H9 (cell line): ENCODE measurements around the gene SIGLEC14. TPM values are rescaled to one million over a fixed set of nuclear protein-coding genes. Genes with fewer than 3 reads are reported as not detected.

Experiments
- DNase-seq: peaks from one replicate; pipeline ENCODE4 v3.0.0-alpha.2; 2017
- H2AFZ ChIP-seq: one replicate; pipeline ENCODE4 v1.6.1; 2013; ENCODE audit warnings: mild to moderate bottlenecking, low read length, control low read depth, moderate library complexity
- H2AK5ac ChIP-seq: 2 replicates; pipeline ENCODE4 v1.6.1; 2013; ENCODE audit warnings: low read length, control low read depth, mixed read lengths; ENCODE audit not compliant: insufficient read length
- H2BK120ac ChIP-seq: one replicate; pipeline ENCODE4 v1.6.1; 2013; ENCODE audit warnings: low read depth, mild to moderate bottlenecking, low read length, control low read depth, inconsistent platforms; ENCODE audit not compliant: poor library complexity, severe bottlenecking
- H2BK12ac ChIP-seq: 2 replicates; pipeline ENCODE4 v1.6.1; 2013; ENCODE audit warnings: low read length, control low read depth, mixed read lengths, low read depth; ENCODE audit not compliant: insufficient read length
- H2BK15ac ChIP-seq: 2 replicates; pipeline ENCODE4 v1.6.1; 2013; ENCODE audit warnings: low read depth, low read length, control low read depth
- H2BK20ac ChIP-seq: one replicate; pipeline ENCODE4 v1.6.1; 2013; ENCODE audit warnings: low read depth, mild to moderate bottlenecking, low read length, control low read depth, inconsistent platforms; ENCODE audit not compliant: poor library complexity, severe bottlenecking
- H2BK5ac ChIP-seq: 2 replicates; pipeline ENCODE4 v1.6.1; 2013; ENCODE audit warnings: low read length, control low read depth, mixed read lengths; ENCODE audit not compliant: insufficient read length
- H3K14ac ChIP-seq: 2 replicates; pipeline ENCODE4 v1.6.1; 2013; ENCODE audit warnings: low read length, control low read depth; ENCODE audit not compliant: insufficient read depth
- H3K18ac ChIP-seq: 2 replicates; pipeline ENCODE4 v1.6.1; 2013; ENCODE audit warnings: low read depth, mild to moderate bottlenecking, mixed read lengths, low read length, control low read depth; ENCODE audit not compliant: insufficient read length
- H3K23ac ChIP-seq: 2 replicates; pipeline ENCODE4 v1.6.1; 2013; ENCODE audit warnings: low read length, control low read depth, mixed read lengths, low read depth; ENCODE audit not compliant: insufficient read length
- H3K23me2 ChIP-seq: 2 replicates; pipeline ENCODE4 v1.6.1; 2013; ENCODE audit warnings: low read depth, mild to moderate bottlenecking, mixed read lengths, low read length, control low read depth; ENCODE audit not compliant: insufficient read length, poor library complexity, severe bottlenecking
- H3K27ac ChIP-seq: 2 replicates; pipeline ENCODE4 v1.5.1; 2013; ENCODE audit warnings: low read length, control low read depth, mixed read lengths, low read depth; ENCODE audit not compliant: insufficient read length
- H3K27me3 ChIP-seq: 2 replicates; pipeline ENCODE4 v1.6.1; 2013; ENCODE audit warnings: low read length, control low read depth, inconsistent platforms; ENCODE audit not compliant: insufficient read depth
- H3K4ac ChIP-seq: 2 replicates; pipeline ENCODE4 v1.6.1; 2013; ENCODE audit warnings: low read depth, mild to moderate bottlenecking, control low read depth, inconsistent platforms, low read length, moderate library complexity
- H3K4me1 ChIP-seq: 2 replicates; pipeline ENCODE4 v1.6.1; 2013; ENCODE audit warnings: low read length, control low read depth, inconsistent platforms; ENCODE audit not compliant: insufficient read depth
- H3K4me2 ChIP-seq: 2 replicates; pipeline ENCODE4 v1.6.1; 2013; ENCODE audit warnings: low read length, control low read depth, mixed read lengths; ENCODE audit not compliant: insufficient read length, insufficient read depth
- H3K56ac ChIP-seq: 2 replicates; pipeline ENCODE4 v1.6.1; 2013; ENCODE audit warnings: low read depth, mild to moderate bottlenecking, mixed read lengths, low read length, control low read depth; ENCODE audit not compliant: insufficient read length
- H3K79me1 ChIP-seq: 2 replicates; pipeline ENCODE4 v1.6.1; 2013; ENCODE audit warnings: low read depth, mild to moderate bottlenecking, moderate library complexity, low read length, control low read depth, inconsistent platforms; ENCODE audit not compliant: insufficient read depth, poor library complexity, severe bottlenecking
- H3K79me2 ChIP-seq: 2 replicates; pipeline ENCODE4 v1.6.1; 2013; ENCODE audit warnings: low read length, control low read depth, inconsistent platforms; ENCODE audit not compliant: insufficient read depth
- H3K9ac ChIP-seq: 2 replicates; pipeline ENCODE4 v1.6.1; 2013; ENCODE audit warnings: low read length, control low read depth, mixed read lengths; ENCODE audit not compliant: insufficient read length; ENCODE audit errors: extremely low read depth
- H3K9me3 ChIP-seq: one replicate; pipeline ENCODE4 v1.6.1; 2013; ENCODE audit warnings: low read depth, low read length, inconsistent platforms; ENCODE audit not compliant: control insufficient read depth
- H3T11ph ChIP-seq: one replicate; pipeline ENCODE4 v1.6.1; 2013; ENCODE audit warnings: mild to moderate bottlenecking, low read length, control low read depth, inconsistent platforms
- H4K20me1 ChIP-seq: one replicate; pipeline ENCODE4 v1.6.1; 2013; ENCODE audit not compliant: control insufficient read depth, insufficient read length, insufficient read depth
- H4K5ac ChIP-seq: 2 replicates; pipeline ENCODE4 v1.6.1; 2013; ENCODE audit warnings: low read depth, mild to moderate bottlenecking, mixed read lengths, low read length, control low read depth; ENCODE audit not compliant: insufficient read length
- H4K8ac ChIP-seq: replicated peaks from 2 replicates; pipeline ENCODE4 v1.6.1; 2013; ENCODE audit warnings: low read length, control low read depth, mixed read lengths, low read depth; ENCODE audit not compliant: insufficient read length
- H4K91ac ChIP-seq: 2 replicates; pipeline ENCODE4 v1.6.1; 2013; ENCODE audit warnings: low read depth, mild to moderate bottlenecking, moderate library complexity, mixed read lengths, low read length, control low read depth; ENCODE audit not compliant: insufficient read length
- H3K27ac Mint-ChIP-seq, 3 experiments: 2 replicates in 2 of 3; 3 replicates in 1 of 3; pipeline ENCODE4 v1.8.0; 2020 to 2021; ENCODE audit warnings: mixed read lengths in 3 of 3, mild to moderate bottlenecking in 1 of 3, moderate library complexity in 1 of 3
- H3K27me3 Mint-ChIP-seq: 2 replicates; pipeline ENCODE4 v1.8.0; 2021; ENCODE audit warnings: low read depth, mild to moderate bottlenecking, moderate library complexity, mixed read lengths
- H3K36me3 Mint-ChIP-seq, 3 experiments: 2 replicates in 2 of 3; 3 replicates in 1 of 3; pipeline ENCODE4 v1.8.0; 2020 to 2021; ENCODE audit warnings: low read depth in 3 of 3, mixed read lengths in 3 of 3; ENCODE audit not compliant: insufficient read depth in 1 of 3
- H3K4me1 Mint-ChIP-seq, 2 experiments: 2 replicates each; pipeline ENCODE4 v1.8.0; 2020; ENCODE audit warnings: mixed read lengths in 2 of 2
- H3K4me3 Mint-ChIP-seq, 2 experiments: 2 replicates in 1 of 2; 3 replicates in 1 of 2; pipeline ENCODE4 v1.8.0; 2020 to 2021; ENCODE audit warnings: mild to moderate bottlenecking in 2 of 2, mixed read lengths in 2 of 2, moderate library complexity in 1 of 2
- H3K9me3 Mint-ChIP-seq, 2 experiments: 2 replicates in 1 of 2; 3 replicates in 1 of 2; pipeline ENCODE4 v1.8.0; 2020; ENCODE audit warnings: mild to moderate bottlenecking in 2 of 2, mixed read lengths in 2 of 2, moderate library complexity in 1 of 2
- WGBS: extraction: QIAGEN DNeasy Blood & Tissue Kit; methylation state at CpG from one replicate; pipeline ENCODE4 v1.1.7; 2013; ENCODE audit warnings: missing lambda C conversion rate, low lambda C conversion rate, mixed read lengths; ENCODE audit not compliant: insufficient read length; ENCODE audit errors: extremely low coverage; 5-methylcytosine and 5-hydroxymethylcytosine counted together
- total RNA-seq: library from RNA; stranded (reverse); gene quantifications from 2 replicates; pipeline ENCODE4 v1.2.1, GENCODE V29; 2021
- TF ChIP-seq, protein P1 (sequence below): fragments of 200-600 bp; sonication (generic); conservative IDR thresholded peaks from 3 replicates; pipeline ENCODE4 v1.8.0; 2021; ENCODE audit warnings: antibody characterized with exemption, mild to moderate bottlenecking

The SIGLEC14 gene
- total RNA-seq, 1 experiment from 2014 or later: not detected

DNA sequence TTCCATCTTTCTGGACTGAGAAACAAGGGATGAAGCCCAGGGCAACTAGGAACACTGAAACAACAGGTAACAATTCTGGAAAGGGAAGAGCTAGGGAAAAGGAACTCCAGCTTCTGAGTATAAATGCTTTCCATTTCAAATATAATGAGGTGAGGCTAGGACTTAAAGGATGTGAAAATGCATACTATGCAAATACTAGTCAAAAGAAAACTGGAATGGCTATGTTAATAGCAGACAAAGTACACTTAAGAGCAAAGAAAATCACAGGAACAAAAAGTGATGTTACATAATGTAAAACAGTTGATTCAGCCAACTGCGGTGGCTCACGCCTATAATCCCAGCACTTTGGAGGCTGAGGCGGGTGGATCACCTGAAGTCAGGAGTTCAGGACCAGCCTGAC is 6.2 kb downstream of the SIGLEC14 start:
- Histone ChIP-seq H3K27ac (no peak overlapping the region), H3K4me1 (no peaks in the 10 kb centered on the region), H3K27me3 (no peaks in the 10 kb centered on the region), H2BK12ac (no peak overlapping the region), H2AFZ (no peak overlapping the region), H3K9ac (no peak overlapping the region), H4K91ac (no peak overlapping the region), H2AK5ac (no peak overlapping the region), H3K79me2 (no peaks in the 10 kb centered on the region), H4K8ac (no peak overlapping the region), H3K56ac (no peak overlapping the region), H2BK120ac (no peak overlapping the region), H2BK15ac (no peak overlapping the region), H3K23ac (no peak overlapping the region), H3K18ac (no peak overlapping the region), H2BK20ac (no peak overlapping the region), H3K23me2 (no peaks in the 10 kb centered on the region), H3K14ac (no peak overlapping the region), H3K79me1 (no peaks in the 10 kb centered on the region), H4K5ac (no peak overlapping the region), H3K9me3 (peaks cover 10% of the 10 kb centered on the region), H4K20me1 (no peaks in the 10 kb centered on the region), H3K4me2 (no peak overlapping the region), H3T11ph (no peak overlapping the region), H2BK5ac (no peak overlapping the region), H3K4ac (no peak overlapping the region)
- H3K27ac Mint-ChIP-seq: no peak overlapping the region
- H3K36me3 Mint-ChIP-seq: peaks cover 3 to 6% (median 4%) of the 10 kb centered on the region in 3 experiments; a peak in 5 of 7 replicates
- WGBS: no CpG with 5 or more reads among the region's 3 CpGs
- H3K4me1 Mint-ChIP-seq: peaks cover 0 to 4% of the 10 kb centered on the region in 2 experiments; a peak in 2 of 4 replicates
- H3K27me3 Mint-ChIP-seq: peaks cover 26% of the 10 kb centered on the region
- H3K4me3 Mint-ChIP-seq: no peak overlapping the region
- peaks cover 79 to 95% of the 10 kb centered on the region in 2 experiments for H3K9me3 Mint-ChIP-seq
- TF ChIP-seq, protein P1, sequence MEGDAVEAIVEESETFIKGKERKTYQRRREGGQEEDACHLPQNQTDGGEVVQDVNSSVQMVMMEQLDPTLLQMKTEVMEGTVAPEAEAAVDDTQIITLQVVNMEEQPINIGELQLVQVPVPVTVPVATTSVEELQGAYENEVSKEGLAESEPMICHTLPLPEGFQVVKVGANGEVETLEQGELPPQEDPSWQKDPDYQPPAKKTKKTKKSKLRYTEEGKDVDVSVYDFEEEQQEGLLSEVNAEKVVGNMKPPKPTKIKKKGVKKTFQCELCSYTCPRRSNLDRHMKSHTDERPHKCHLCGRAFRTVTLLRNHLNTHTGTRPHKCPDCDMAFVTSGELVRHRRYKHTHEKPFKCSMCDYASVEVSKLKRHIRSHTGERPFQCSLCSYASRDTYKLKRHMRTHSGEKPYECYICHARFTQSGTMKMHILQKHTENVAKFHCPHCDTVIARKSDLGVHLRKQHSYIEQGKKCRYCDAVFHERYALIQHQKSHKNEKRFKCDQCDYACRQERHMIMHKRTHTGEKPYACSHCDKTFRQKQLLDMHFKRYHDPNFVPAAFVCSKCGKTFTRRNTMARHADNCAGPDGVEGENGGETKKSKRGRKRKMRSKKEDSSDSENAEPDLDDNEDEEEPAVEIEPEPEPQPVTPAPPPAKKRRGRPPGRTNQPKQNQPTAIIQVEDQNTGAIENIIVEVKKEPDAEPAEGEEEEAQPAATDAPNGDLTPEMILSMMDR: no peak
- no peak for DNase-seq
